Colonic mucosa (tissue), 4 donors: ENCODE measurements around the gene JPH3. TPM values are rescaled to one million over a fixed set of nuclear protein-coding genes. Genes with fewer than 3 reads are reported as not detected.
"Not testable (repeated sequence)": the region's sequence is repeated elsewhere in the genome, so short reads cannot be mapped to it uniquely, and the experiment has no call there.

Experiments used
- DNase-seq: peaks from one replicate; pipeline ENCODE4 v3.0.0-alpha.2; 2020
- H3K27ac ChIP-seq: fragments of 200-600 bp; one replicate; pipeline ENCODE4 v1.8.0; 2021
- H3K27me3 ChIP-seq: fragments of 200-600 bp; one replicate; pipeline ENCODE4 v1.8.0; 2021
- H3K36me3 ChIP-seq: fragments of 200-600 bp; one replicate; pipeline ENCODE4 v1.8.0; 2021
- H3K4me1 ChIP-seq: fragments of 200-600 bp; one replicate; pipeline ENCODE4 v1.8.0; 2021; ENCODE audit warnings: mild to moderate bottlenecking
- H3K4me3 ChIP-seq: fragments of 200-600 bp; one replicate; pipeline ENCODE4 v1.8.0; 2021
- H3K9ac ChIP-seq, 2 donors: one replicate each; pipeline ENCODE4 v1.7.0; 2013; ENCODE audit warnings: control low read depth in 2 of 2, low read depth in 2 of 2, low read length in 2 of 2
- H3K9me3 ChIP-seq: fragments of 200-600 bp; one replicate; pipeline ENCODE4 v1.8.0; 2021
- CTCF ChIP-seq: fragments of 200-600 bp; IDR thresholded peaks from one replicate; pipeline ENCODE4 v1.8.0; 2022; ENCODE audit warnings: antibody characterized with exemption, mild to moderate bottlenecking
- intact Hi-C: fragments of 100-400 bp; cut with DNase I; formaldehyde crosslinking; loops from one replicate; pipeline ENCODE4 v1.14.1; 2022
- total RNA-seq, 2 donors: library from RNA; stranded (reverse); fragmentation: NEBNext Ultra II Directional in 1 of 2; extraction: Animal tissue kit (Norgen Biotek cat#: 25700) in 1 of 2; gene quantifications; one replicate each; pipeline ENCODE4 v1.2.1, GENCODE V29; 2021
- donor health status: healthy.
- donor health status: DM: no; HTN: no; CAD: no.
- donor health status: DM: no; HTN: no; CAD: no.

Gene JPH3
- total RNA-seq, 2 donors from 2014 or later, result 0.15 to 0.42 TPM

GRCh38 chr16:87570938-87571867 is 31.1 kb upstream of the JPH3 start:
- intact Hi-C loops, result loop anchor here (5.0 kb wide), 1 partner anchor 154 kb away; no protein-coding TSS in a partner anchor
- no peak overlapping the region for H3K9ac ChIP-seq
- no peaks in the 10 kb centered on the region for H3K9me3 ChIP-seq
- DNase-seq, result peak; percentile 41
- no peak overlapping the region for H3K27ac ChIP-seq
- H3K4me1 ChIP-seq, result no peaks in the 10 kb centered on the region
- no peak overlapping the region for H3K4me3 ChIP-seq
- H3K36me3 ChIP-seq, result no peaks in the 10 kb centered on the region
- H3K27me3 ChIP-seq, result peaks cover 5% of the 10 kb centered on the region
- TF ChIP-seq CTCF, result no peak

GRCh38 chr16:87571868-87572244 is 30.5 kb upstream of the JPH3 start:
- no peak for DNase-seq
- no peak overlapping the region for H3K27ac ChIP-seq
- H3K9ac ChIP-seq, result no peak overlapping the region
- H3K9me3 ChIP-seq, result no peaks in the 10 kb centered on the region
- peaks cover 5% of the 10 kb centered on the region for H3K27me3 ChIP-seq
- no peaks in the 10 kb centered on the region for H3K36me3 ChIP-seq
- H3K4me1 ChIP-seq, result no peaks in the 10 kb centered on the region
- TF ChIP-seq CTCF, result no peak
- H3K4me3 ChIP-seq, result no peak overlapping the region
- intact Hi-C loops, result loop anchor here (5.0 kb wide), 1 partner anchor 155 kb away; no protein-coding TSS in a partner anchor

GRCh38 chr16:87572959-87573358 is 29.3 kb upstream of the JPH3 start:
- Histone ChIP-seq H3K4me1 (no peaks in the 10 kb centered on the region), H3K9me3 (no peaks in the 10 kb centered on the region), H3K4me3 (no peak overlapping the region), H3K27ac (no peak overlapping the region), H3K9ac (no peak overlapping the region), H3K27me3 (peaks cover 5% of the 10 kb centered on the region), H3K36me3 (no peaks in the 10 kb centered on the region)
- no peak for TF ChIP-seq CTCF
- intact Hi-C loops, result loop anchor here (5.0 kb wide), 1 partner anchor 156 kb away; no protein-coding TSS in a partner anchor
- no peak for DNase-seq

GRCh38 chr16:87575027-87575804 is 27.1 kb upstream of the JPH3 start:
- intact Hi-C loops, result no loop called here
- Histone ChIP-seq H3K4me1 (no peaks in the 10 kb centered on the region), H3K9ac (no peak overlapping the region), H3K9me3 (no peaks in the 10 kb centered on the region), H3K27me3 (peaks cover 5% of the 10 kb centered on the region), H3K27ac (no peak overlapping the region), H3K4me3 (no peak overlapping the region), H3K36me3 (no peaks in the 10 kb centered on the region)
- no peak for DNase-seq
- no peak for TF ChIP-seq CTCF

- H3K4me1 ChIP-seq, result no peaks in the 10 kb centered on the region
- intact Hi-C loops, result no loop called here
- no peak overlapping the region for H3K9ac ChIP-seq
- no peak overlapping the region for H3K27ac ChIP-seq
- H3K36me3 ChIP-seq, result no peaks in the 10 kb centered on the region
- H3K27me3 ChIP-seq, result no peaks in the 10 kb centered on the region
- no peak for DNase-seq
- TF ChIP-seq CTCF, result no peak
- H3K9me3 ChIP-seq, result no peaks in the 10 kb centered on the region
- H3K4me3 ChIP-seq, result no peak overlapping the region
Measured at GRCh38 chr16:87576171-87576570, 26.1 kb upstream of the JPH3 start.

- intact Hi-C loops, H3K9me3 ChIP-seq, H3K36me3 ChIP-seq, H3K4me3 ChIP-seq, H3K4me1 ChIP-seq, DNase-seq, H3K27me3 ChIP-seq, H3K9ac ChIP-seq, H3K27ac ChIP-seq: not testable (repeated sequence)
Measured at GRCh38 chr16:87578142-87578930, 24.0 kb upstream of the JPH3 start.
